H1 (cell line): ENCODE results near the gene FCRL6. TPM values are rescaled to one million over a fixed set of nuclear protein-coding genes. Genes with fewer than 3 reads are reported as not detected.

Experiments used
- CTCF ChIA-PET: fragments of 300-600 bp; sonication (Branson Sonifier 250); formaldehyde crosslinking; loops from one replicate; lab custom pipeline; 2021; ENCODE audit not compliant: partially characterized antibody; lab: Charles Lee
- POLR2A ChIA-PET: fragments of 300-600 bp; sonication (Branson Sonifier 250); formaldehyde crosslinking; loops from one replicate; lab custom pipeline; 2021; ENCODE audit warnings: inconsistent platforms; ENCODE audit not compliant: partially characterized antibody; lab: Charles Lee
- DNase-seq, 2 experiments: peaks; one replicate each; pipeline versions ENCODE4 v3.0.0 to v3.0.0-alpha.2; 2010 to 2022; ENCODE audit warnings: low spot score in 2 of 2, low read depth in 1 of 2, mixed read lengths in 1 of 2
- FAIRE-seq: peaks from 2 replicates; lab custom pipeline; 2011; peaks lifted over from hg19 to GRCh38; lab: Jason Lieb, UNC
- H2AFZ ChIP-seq: 2 replicates; pipeline ENCODE4 v1.8.1; 2012; ENCODE audit warnings: low read length, inconsistent platforms
- H2AK5ac ChIP-seq: 2 replicates; pipeline ENCODE4 v1.6.1; 2013; ENCODE audit warnings: low read depth, low read length
- H2BK120ac ChIP-seq: replicated peaks from 2 replicates; pipeline ENCODE3; 2013; ENCODE audit warnings: low read depth, low read length, inconsistent platforms
- H2BK12ac ChIP-seq: 2 replicates; pipeline ENCODE4 v1.6.1; 2013; ENCODE audit warnings: low read depth, low read length
- H2BK15ac ChIP-seq: 2 replicates; pipeline ENCODE4 v1.6.1; 2013; ENCODE audit warnings: low read length
- H2BK20ac ChIP-seq: 2 replicates; pipeline ENCODE4 v1.6.1; 2013; ENCODE audit warnings: low read length
- H2BK5ac ChIP-seq: 2 replicates; pipeline ENCODE4 v1.6.1; 2013; ENCODE audit warnings: low read depth, low read length
- H3K14ac ChIP-seq: 2 replicates; pipeline ENCODE4 v1.6.1; 2013; ENCODE audit warnings: inconsistent platforms; ENCODE audit not compliant: insufficient read length
- H3K18ac ChIP-seq: 2 replicates; pipeline ENCODE4 v1.6.1; 2013; ENCODE audit warnings: low read length; ENCODE audit errors: extremely low read depth
- H3K23ac ChIP-seq: 2 replicates; pipeline ENCODE4 v1.6.1; 2013; ENCODE audit warnings: inconsistent platforms; ENCODE audit not compliant: insufficient read length
- H3K23me2 ChIP-seq: 2 replicates; pipeline ENCODE4 v1.6.1; 2013; ENCODE audit warnings: low read depth, low read length
- H3K27ac ChIP-seq: 2 replicates; pipeline ENCODE4 v1.6.1; 2011; ENCODE audit warnings: low read depth, low read length, inconsistent platforms
- H3K27me3 ChIP-seq, 4 experiments: replicated peaks in 1 of 4; 1 replicate in 1 of 4; 2 replicates in 3 of 4; pipeline versions ENCODE4 v1.6.1 to v1.8.1; 2011 to 2013; ENCODE audit warnings: low read length in 3 of 4, mild to moderate bottlenecking in 3 of 4, inconsistent platforms in 2 of 4, mixed read lengths in 2 of 4, moderate library complexity in 1 of 4; ENCODE audit not compliant: control insufficient read depth in 3 of 4, insufficient read depth in 3 of 4; ENCODE audit errors: extremely low read depth in 1 of 4
- H3K36me3 ChIP-seq, 4 experiments: 2 replicates each; pipeline versions ENCODE4 v1.6.1 to v1.8.1; 2011 to 2013; ENCODE audit warnings: mild to moderate bottlenecking in 4 of 4, low read length in 3 of 4, moderate library complexity in 2 of 4, control low read depth in 1 of 4, inconsistent platforms in 1 of 4; ENCODE audit not compliant: insufficient read depth in 4 of 4, control insufficient read depth in 2 of 4
- H3K4ac ChIP-seq: replicated peaks from 2 replicates; pipeline ENCODE3; 2013; ENCODE audit warnings: low read length, low read depth, mixed read lengths, inconsistent platforms; ENCODE audit not compliant: insufficient read length
- H3K4me1 ChIP-seq, 4 experiments: replicated peaks in 1 of 4; 1 replicate in 1 of 4; 2 replicates in 3 of 4; pipeline versions ENCODE4 v1.6.1 to v1.8.1; 2011 to 2013; ENCODE audit warnings: low read length in 3 of 4, inconsistent platforms in 2 of 4, mixed read lengths in 1 of 4; ENCODE audit not compliant: insufficient read depth in 4 of 4, control insufficient read depth in 3 of 4
- H3K4me2 ChIP-seq, 2 experiments: 2 replicates each; pipeline versions ENCODE4 v1.6.1 to v1.8.1; 2011 to 2013; ENCODE audit warnings: low read depth in 2 of 2, low read length in 2 of 2, control low read depth in 1 of 2, inconsistent platforms in 1 of 2, mild to moderate bottlenecking in 1 of 2; ENCODE audit not compliant: insufficient read depth in 1 of 2
- H3K4me3 ChIP-seq, 4 experiments: fragments of 200-600, 300-600 bp in 1 of 4; sonication (generic), shearing (Covaris generic), sonication (Bioruptor Twin) in 1 of 4; 2 replicates each; pipeline versions ENCODE4 v1.5.1 to v1.8.1; 2011 to 2016; ENCODE audit warnings: low read length in 4 of 4, low read depth in 3 of 4, control low read depth in 2 of 4, inconsistent platforms in 2 of 4, mild to moderate bottlenecking in 2 of 4, mixed read lengths in 1 of 4, moderate library complexity in 1 of 4; ENCODE audit not compliant: insufficient read depth in 2 of 4; ENCODE audit errors: extremely low read depth in 1 of 4
- H3K56ac ChIP-seq: replicated peaks from 2 replicates; pipeline ENCODE3; 2013; ENCODE audit warnings: low read depth, mild to moderate bottlenecking, mixed read lengths, low read length, inconsistent platforms; ENCODE audit not compliant: insufficient read length
- H3K79me1 ChIP-seq: 2 replicates; pipeline ENCODE4 v1.6.1; 2013; ENCODE audit warnings: low read depth, low read length, control low read depth
- H3K79me2 ChIP-seq, 2 experiments: 2 replicates each; pipeline versions ENCODE4 v1.6.1 to v1.8.1; 2012 to 2013; ENCODE audit warnings: low read length in 2 of 2, mild to moderate bottlenecking in 2 of 2, inconsistent platforms in 1 of 2; ENCODE audit not compliant: insufficient read depth in 2 of 2, control insufficient read depth in 1 of 2
- H3K9ac ChIP-seq, 4 experiments: replicated peaks in 1 of 4; 1 replicate in 1 of 4; 2 replicates in 3 of 4; pipeline versions ENCODE4 v1.6.1 to v1.8.1; 2011 to 2013; ENCODE audit warnings: low read depth in 3 of 4, low read length in 3 of 4, control low read depth in 2 of 4, mild to moderate bottlenecking in 2 of 4, moderate library complexity in 2 of 4, inconsistent platforms in 1 of 4; ENCODE audit errors: extremely low read depth in 1 of 4
- H3K9me3 ChIP-seq, 2 experiments: 2 replicates each; pipeline versions ENCODE4 v1.6.1 to v1.8.1; 2012 to 2013; ENCODE audit warnings: mild to moderate bottlenecking in 2 of 2, moderate library complexity in 2 of 2, control low read depth in 1 of 2, inconsistent platforms in 1 of 2, low read depth in 1 of 2, low read length in 1 of 2, mixed read lengths in 1 of 2; ENCODE audit not compliant: insufficient read depth in 2 of 2
- H4K20me1 ChIP-seq, 2 experiments: replicated peaks in 1 of 2; 2 replicates each; pipeline versions ENCODE3 to v1.8.1; 2011 to 2013; ENCODE audit warnings: inconsistent platforms in 2 of 2, low read length in 2 of 2, mild to moderate bottlenecking in 1 of 2; ENCODE audit not compliant: insufficient read depth in 2 of 2, control insufficient read depth in 1 of 2
- H4K5ac ChIP-seq: 2 replicates; pipeline ENCODE4 v1.6.1; 2013; ENCODE audit warnings: low read length, low read depth, mixed read lengths, inconsistent platforms; ENCODE audit not compliant: insufficient read length
- H4K8ac ChIP-seq: 2 replicates; pipeline ENCODE4 v1.8.0; 2013; ENCODE audit warnings: mild to moderate bottlenecking, moderate library complexity, low read length, inconsistent platforms; ENCODE audit not compliant: insufficient read depth; ENCODE audit errors: extremely low read depth
- H4K91ac ChIP-seq: replicated peaks from 2 replicates; pipeline ENCODE3; 2013; ENCODE audit warnings: low read length, mixed read lengths, inconsistent platforms; ENCODE audit not compliant: insufficient read length
- RAD21 ChIP-seq, 2 experiments: IDR thresholded peaks in 1 of 2; conservative IDR thresholded peaks in 1 of 2; 2 replicates each; pipeline ENCODE4 v1.6.1; 2011; ENCODE audit warnings: low read depth in 2 of 2, low read length in 2 of 2, improper control_type of control experiment in 1 of 2, inconsistent platforms in 1 of 2, mild to moderate bottlenecking in 1 of 2, moderate library complexity in 1 of 2
- SIN3A ChIP-seq, 2 experiments: IDR thresholded peaks in 1 of 2; conservative IDR thresholded peaks in 1 of 2; 2 replicates each; pipeline ENCODE4 v1.6.1; 2011 to 2012; ENCODE audit warnings: low read length in 2 of 2, improper control_type of control experiment in 1 of 2, low read depth in 1 of 2, mild to moderate bottlenecking in 1 of 2
- WGBS, 2 experiments: shearing (Covaris generic) in 1 of 2; methylation state at CpG; one replicate each; pipeline versions ENCODE4 v1.1.6 to v1.1.7; 2013 to 2015; ENCODE audit warnings: low lambda C conversion rate in 2 of 2, mixed read lengths in 2 of 2, inconsistent platforms in 1 of 2, low coverage in 1 of 2, missing lambda C conversion rate in 1 of 2; ENCODE audit not compliant: insufficient replicate concordance in 2 of 2, insufficient coverage in 1 of 2, insufficient read length in 1 of 2; ENCODE audit errors: extremely low coverage in 1 of 2, missing lambda C conversion rate in 1 of 2; 5-methylcytosine and 5-hydroxymethylcytosine counted together
- polyA plus RNA-seq, 7 experiments: library from polyadenylated mRNA; depleted of rRNA in 3 of 7; stranded (reverse) in 5 of 7; unstranded in 2 of 7; fragments of >200 nt in 5 of 7; fragments of 200-250 nt in 2 of 7; gene quantifications; 1 replicate in 5 of 7; 2 replicates in 1 of 7; 4 replicates in 1 of 7; pipeline versions ENCODE4 v1.2.1 to v1.2.3, GENCODE V29; 2011 to 2013; ENCODE audit warnings: missing spikeins in 2 of 7, mixed read lengths in 2 of 7
- total RNA-seq: library from RNA; stranded (reverse); fragmentation: NEBNext Ultra II Directional; extraction: Animal tissue kit (Norgen Biotek cat#: 25700); gene quantifications from 2 replicates; pipeline ENCODE4 v1.2.1, GENCODE V29; 2021
- TF ChIP-seq, protein P1 (sequence below), 3 experiments: IDR thresholded peaks; 1 replicate in 2 of 3; 2 replicates in 1 of 3; pipeline versions ENCODE4 v1.5.1 to v1.6.1; 2011; ENCODE audit warnings: low read length in 3 of 3, mild to moderate bottlenecking in 3 of 3, inconsistent platforms in 2 of 3, low read depth in 1 of 3, moderate library complexity in 1 of 3; ENCODE audit not compliant: insufficient read depth in 1 of 3; ENCODE audit errors: control extremely low read depth in 1 of 3

FCRL6 gene
- total and polyA plus RNA-seq, 2 of the 8 experiments (the other 6 are each of a cell fraction or from before 2014, with no cell fraction given) = not detected

DNA sequence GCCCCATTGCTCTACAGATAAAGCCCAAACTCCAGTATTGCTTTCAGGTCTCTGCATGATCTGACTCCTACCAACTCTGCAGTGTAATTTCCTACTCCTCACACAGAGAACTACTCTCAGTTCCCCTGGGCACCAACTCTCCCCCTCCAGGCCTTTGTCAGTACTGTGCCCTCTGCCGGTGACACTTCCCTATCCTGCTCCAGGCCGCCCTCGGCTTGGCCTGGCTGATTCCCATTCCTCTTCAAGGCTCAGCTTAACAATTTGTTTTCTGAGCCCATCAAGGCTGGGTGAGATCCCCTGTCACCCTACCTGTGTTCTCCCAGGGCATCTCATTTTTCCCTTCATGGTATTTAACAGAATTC is 27.1 kb downstream of the FCRL6 start:
- CTCF ChIA-PET = interaction anchor here (0.8 to 11.2 kb wide), 29 partner anchors 8 to 633 kb away, joined by 3 to 175 read pairs (median 5); partner anchors contain the start of genes FCRL6 and VSIG8
- peak; percentile 19 for FAIRE-seq
- no peak overlapping the region for H3K56ac ChIP-seq
- H2BK5ac ChIP-seq = no peak overlapping the region
- H2BK20ac ChIP-seq = 0 out of 2 replicates have a peak overlapping the region, but pooled peaks have one; percentile 49
- POLR2A ChIA-PET = interaction anchor here (1.0 kb wide), 1 partner anchor 30 kb away, joined by 3 read pairs; no protein-coding TSS in a partner anchor
- no peak overlapping the region for H2AK5ac ChIP-seq
- H4K20me1 ChIP-seq = no peaks in the 10 kb centered on the region
- H3K79me1 ChIP-seq = no peaks in the 10 kb centered on the region
- H2BK15ac ChIP-seq = no peak overlapping the region
- no peak overlapping the region for H4K91ac ChIP-seq
- H4K8ac ChIP-seq = no peak overlapping the region
- H3K27me3 ChIP-seq = peaks cover 0 to 15% (median 3%) of the 10 kb centered on the region in 4 experiments; a peak in 6 of 7 replicates
- H2BK120ac ChIP-seq = no peak overlapping the region
- H3K9me3 ChIP-seq = no peaks in the 10 kb centered on the region
- no peak overlapping the region for H2AFZ ChIP-seq
- H3K4me2 ChIP-seq = no peak overlapping the region
- peak in 1 of 2 experiments; percentile 67 for DNase-seq
- no peak overlapping the region for H3K9ac ChIP-seq
- peaks cover 0 to 4% (median 2%) of the 10 kb centered on the region in 4 experiments; a peak in 1 of 7 replicates for H3K4me1 ChIP-seq
- H3K18ac ChIP-seq = no peak overlapping the region
- no peak overlapping the region for H2BK12ac ChIP-seq
- H3K4ac ChIP-seq = no peak overlapping the region
- H3K4me3 ChIP-seq = no peak overlapping the region
- no peak overlapping the region for H3K14ac ChIP-seq
- H4K5ac ChIP-seq = no peak overlapping the region
- 47% methylated on average over 3 of the region's 3 CpGs; no CpG with 5 or more reads in 1 of the 2 experiments for WGBS, 2 experiments
- no peaks in the 10 kb centered on the region for H3K36me3 ChIP-seq
- TF ChIP-seq SIN3A (conservative IDR thresholded peaks at IDR 0.05 in 1 of 2, IDR thresholded peaks at IDR 0.05 in 1 of 2; ENCODE audit: low read depth in 1 of 2, low read length in 2 of 2) (no peak), RAD21 (IDR thresholded peaks at IDR 0.05 in 1 of 2, conservative IDR thresholded peaks at IDR 0.05 in 1 of 2; ENCODE audit: low read depth in 2 of 2, low read length in 2 of 2) (peak; percentile 43 to 59)
- TF ChIP-seq, protein P1, sequence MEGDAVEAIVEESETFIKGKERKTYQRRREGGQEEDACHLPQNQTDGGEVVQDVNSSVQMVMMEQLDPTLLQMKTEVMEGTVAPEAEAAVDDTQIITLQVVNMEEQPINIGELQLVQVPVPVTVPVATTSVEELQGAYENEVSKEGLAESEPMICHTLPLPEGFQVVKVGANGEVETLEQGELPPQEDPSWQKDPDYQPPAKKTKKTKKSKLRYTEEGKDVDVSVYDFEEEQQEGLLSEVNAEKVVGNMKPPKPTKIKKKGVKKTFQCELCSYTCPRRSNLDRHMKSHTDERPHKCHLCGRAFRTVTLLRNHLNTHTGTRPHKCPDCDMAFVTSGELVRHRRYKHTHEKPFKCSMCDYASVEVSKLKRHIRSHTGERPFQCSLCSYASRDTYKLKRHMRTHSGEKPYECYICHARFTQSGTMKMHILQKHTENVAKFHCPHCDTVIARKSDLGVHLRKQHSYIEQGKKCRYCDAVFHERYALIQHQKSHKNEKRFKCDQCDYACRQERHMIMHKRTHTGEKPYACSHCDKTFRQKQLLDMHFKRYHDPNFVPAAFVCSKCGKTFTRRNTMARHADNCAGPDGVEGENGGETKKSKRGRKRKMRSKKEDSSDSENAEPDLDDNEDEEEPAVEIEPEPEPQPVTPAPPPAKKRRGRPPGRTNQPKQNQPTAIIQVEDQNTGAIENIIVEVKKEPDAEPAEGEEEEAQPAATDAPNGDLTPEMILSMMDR (IDR thresholded peaks at IDR 0.05; ENCODE audit: control extremely low read depth in 1 of 3, insufficient read depth in 1 of 3, low read depth in 1 of 3, low read length in 3 of 3) = peak; percentile 73 to 78 (median 78)
- TF ChIP-seq, all 59 proteins: peak for 2
- no peak overlapping the region for H3K27ac ChIP-seq
- no peaks in the 10 kb centered on the region for H3K23me2 ChIP-seq
- no peak overlapping the region for H3K23ac ChIP-seq
- H3K79me2 ChIP-seq = no peaks in the 10 kb centered on the region
